SK-N-SH (cell line): Measurements from ENCODE around the gene XIRP1.
"Not testable (repeated sequence)": the region's sequence is repeated elsewhere in the genome, so short reads cannot be mapped to it uniquely, and the experiment has no call there.

ENCODE experiments used
- CTCF ChIP-seq: fragments of 200-600 bp; sonication (generic); IDR thresholded peaks from 2 replicates; pipeline ENCODE4 v1.6.1; 2017; ENCODE audit warnings: antibody characterized with exemption, mild to moderate bottlenecking, moderate library complexity
- NRF1 ChIP-seq: IDR thresholded peaks from 2 replicates; pipeline ENCODE4 v1.6.1; 2012; ENCODE audit warnings: low read depth, mild to moderate bottlenecking, low read length
- POLR2AphosphoS5 ChIP-seq: IDR thresholded peaks from 2 replicates; pipeline ENCODE4 v1.6.1; 2012; ENCODE audit warnings: low read depth, low read length
- SMC3 ChIP-seq: IDR thresholded peaks from 2 replicates; pipeline ENCODE4 v1.6.1; 2012; ENCODE audit warnings: low read depth, low read length, improper control_type of control experiment

GRCh38 chr3:39170877-39171276 is 21.5 kb downstream of the XIRP1 start:
- not testable (repeated sequence) for TF ChIP-seq SMC3, POLR2AphosphoS5, CTCF, NRF1
